ENCODE results near the gene B3GALT2.

The B3GALT2 gene, protein sequence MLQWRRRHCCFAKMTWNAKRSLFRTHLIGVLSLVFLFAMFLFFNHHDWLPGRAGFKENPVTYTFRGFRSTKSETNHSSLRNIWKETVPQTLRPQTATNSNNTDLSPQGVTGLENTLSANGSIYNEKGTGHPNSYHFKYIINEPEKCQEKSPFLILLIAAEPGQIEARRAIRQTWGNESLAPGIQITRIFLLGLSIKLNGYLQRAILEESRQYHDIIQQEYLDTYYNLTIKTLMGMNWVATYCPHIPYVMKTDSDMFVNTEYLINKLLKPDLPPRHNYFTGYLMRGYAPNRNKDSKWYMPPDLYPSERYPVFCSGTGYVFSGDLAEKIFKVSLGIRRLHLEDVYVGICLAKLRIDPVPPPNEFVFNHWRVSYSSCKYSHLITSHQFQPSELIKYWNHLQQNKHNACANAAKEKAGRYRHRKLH

DNA sequence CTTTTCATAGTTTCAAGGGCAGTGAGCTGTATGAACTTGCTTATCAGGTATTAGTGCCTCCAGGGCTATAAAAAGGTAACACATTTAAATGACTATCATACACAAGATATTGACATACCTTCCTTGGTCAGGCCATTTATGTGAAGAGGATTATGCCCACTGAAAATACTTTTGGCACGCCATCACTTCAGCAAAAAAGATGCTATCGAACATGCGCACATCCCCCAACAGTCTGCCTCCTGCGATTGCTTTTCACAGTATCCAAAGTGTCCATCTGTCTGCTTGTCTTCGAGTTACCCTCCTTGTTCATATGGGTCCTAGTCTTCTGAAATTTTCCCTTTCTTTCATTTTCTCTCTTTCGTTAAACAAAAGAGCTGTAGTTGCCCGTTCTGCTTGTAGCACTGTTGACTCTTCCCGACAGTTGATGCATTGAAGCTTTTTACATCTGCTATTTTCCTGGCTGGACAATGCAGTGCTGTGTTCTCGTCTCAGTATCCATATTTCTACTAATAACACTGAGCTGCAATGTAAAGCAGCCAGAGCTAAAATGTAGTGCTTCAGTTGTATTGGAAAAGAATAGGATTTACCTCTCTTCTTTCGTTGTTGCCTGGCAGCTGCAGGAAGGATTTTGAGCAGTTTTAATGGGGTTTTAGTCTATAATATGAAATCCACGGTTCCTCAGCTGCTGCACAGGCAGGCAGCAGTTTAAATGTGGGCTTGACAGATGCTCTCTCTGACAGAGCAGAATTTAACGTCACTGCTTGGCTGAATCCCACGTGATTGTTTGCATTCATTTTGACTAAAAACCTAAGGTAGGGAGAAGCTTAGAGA lies at the start of gene B3GALT2:
TSS of gene B3GALT2 (minus strand) at position 713 of the 831 bp plus-strand sequence. CDS start 5,051 bp downstream, outside the sequence.
- no peak for TF ChIP-seq EP300 (IDR thresholded peaks at IDR 0.05; ENCODE audit: borderline replicate concordance)
- no peak for TF ChIP-seq FOXM1 (IDR thresholded peaks at IDR 0.05; ENCODE audit: borderline replicate concordance, low read depth)
- TF ChIP-seq, protein P1, sequence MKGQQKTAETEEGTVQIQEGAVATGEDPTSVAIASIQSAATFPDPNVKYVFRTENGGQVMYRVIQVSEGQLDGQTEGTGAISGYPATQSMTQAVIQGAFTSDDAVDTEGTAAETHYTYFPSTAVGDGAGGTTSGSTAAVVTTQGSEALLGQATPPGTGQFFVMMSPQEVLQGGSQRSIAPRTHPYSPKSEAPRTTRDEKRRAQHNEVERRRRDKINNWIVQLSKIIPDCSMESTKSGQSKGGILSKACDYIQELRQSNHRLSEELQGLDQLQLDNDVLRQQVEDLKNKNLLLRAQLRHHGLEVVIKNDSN (IDR thresholded peaks at IDR 0.05) = 0 out of 2 replicates have a peak, but pooled peaks have one; percentile 19

DNA sequence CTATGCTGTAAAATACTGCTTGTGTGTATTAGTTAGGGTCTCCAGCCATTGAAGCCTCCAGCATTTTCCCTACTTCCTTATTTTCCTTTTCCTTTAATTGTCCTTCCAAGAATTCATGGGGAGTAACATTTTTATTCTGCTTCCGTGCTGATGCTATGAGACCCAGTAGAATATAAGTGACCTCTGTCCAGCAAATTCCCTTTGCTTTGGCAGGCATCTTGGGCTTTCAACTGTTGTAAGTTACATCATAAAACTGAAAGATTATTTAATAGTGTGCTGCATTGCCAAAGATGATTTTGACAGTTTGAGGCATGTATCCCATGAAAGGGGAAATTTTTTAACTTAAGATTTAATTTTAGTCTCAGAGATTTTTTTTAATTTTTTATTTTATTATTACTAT lies 48.1 kb upstream of the B3GALT2 start:
- no peak for TF ChIP-seq TAF1 (IDR thresholded peaks at IDR 0.05; ENCODE audit: low read depth)
- TF ChIP-seq EP300 (IDR thresholded peaks at IDR 0.05; ENCODE audit: borderline replicate concordance) = no peak
- TF ChIP-seq, protein P2, sequence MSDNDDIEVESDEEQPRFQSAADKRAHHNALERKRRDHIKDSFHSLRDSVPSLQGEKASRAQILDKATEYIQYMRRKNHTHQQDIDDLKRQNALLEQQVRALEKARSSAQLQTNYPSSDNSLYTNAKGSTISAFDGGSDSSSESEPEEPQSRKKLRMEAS (IDR thresholded peaks at IDR 0.05) = no peak
- TF ChIP-seq FOXM1 (IDR thresholded peaks at IDR 0.05; ENCODE audit: borderline replicate concordance, low read depth) = no peak
- no peak for TF ChIP-seq CREB1 (IDR thresholded peaks at IDR 0.05; ENCODE audit: low read depth)
- TF ChIP-seq NFIC (IDR thresholded peaks at IDR 0.05) = no peak
- TF ChIP-seq ZBTB7A (IDR thresholded peaks at IDR 0.05; ENCODE audit: low read depth) = no peak
- no peak for TF ChIP-seq TEAD4 (IDR thresholded peaks at IDR 0.05)
- no peak for TF ChIP-seq CEBPB (IDR thresholded peaks at IDR 0.05)
- no peak for TF ChIP-seq EGR1 (IDR thresholded peaks at IDR 0.05)
- no peak for TF ChIP-seq TCF12 (IDR thresholded peaks at IDR 0.05; ENCODE audit: low read depth)
- no peak for TF ChIP-seq YY1 (IDR thresholded peaks at IDR 0.05; ENCODE audit: low read depth)
- TF ChIP-seq, protein P1 (IDR thresholded peaks at IDR 0.05) = no peak
- no peak for TF ChIP-seq RAD21 (IDR thresholded peaks at IDR 0.05; ENCODE audit: low read depth)
- TF ChIP-seq, protein P3, sequence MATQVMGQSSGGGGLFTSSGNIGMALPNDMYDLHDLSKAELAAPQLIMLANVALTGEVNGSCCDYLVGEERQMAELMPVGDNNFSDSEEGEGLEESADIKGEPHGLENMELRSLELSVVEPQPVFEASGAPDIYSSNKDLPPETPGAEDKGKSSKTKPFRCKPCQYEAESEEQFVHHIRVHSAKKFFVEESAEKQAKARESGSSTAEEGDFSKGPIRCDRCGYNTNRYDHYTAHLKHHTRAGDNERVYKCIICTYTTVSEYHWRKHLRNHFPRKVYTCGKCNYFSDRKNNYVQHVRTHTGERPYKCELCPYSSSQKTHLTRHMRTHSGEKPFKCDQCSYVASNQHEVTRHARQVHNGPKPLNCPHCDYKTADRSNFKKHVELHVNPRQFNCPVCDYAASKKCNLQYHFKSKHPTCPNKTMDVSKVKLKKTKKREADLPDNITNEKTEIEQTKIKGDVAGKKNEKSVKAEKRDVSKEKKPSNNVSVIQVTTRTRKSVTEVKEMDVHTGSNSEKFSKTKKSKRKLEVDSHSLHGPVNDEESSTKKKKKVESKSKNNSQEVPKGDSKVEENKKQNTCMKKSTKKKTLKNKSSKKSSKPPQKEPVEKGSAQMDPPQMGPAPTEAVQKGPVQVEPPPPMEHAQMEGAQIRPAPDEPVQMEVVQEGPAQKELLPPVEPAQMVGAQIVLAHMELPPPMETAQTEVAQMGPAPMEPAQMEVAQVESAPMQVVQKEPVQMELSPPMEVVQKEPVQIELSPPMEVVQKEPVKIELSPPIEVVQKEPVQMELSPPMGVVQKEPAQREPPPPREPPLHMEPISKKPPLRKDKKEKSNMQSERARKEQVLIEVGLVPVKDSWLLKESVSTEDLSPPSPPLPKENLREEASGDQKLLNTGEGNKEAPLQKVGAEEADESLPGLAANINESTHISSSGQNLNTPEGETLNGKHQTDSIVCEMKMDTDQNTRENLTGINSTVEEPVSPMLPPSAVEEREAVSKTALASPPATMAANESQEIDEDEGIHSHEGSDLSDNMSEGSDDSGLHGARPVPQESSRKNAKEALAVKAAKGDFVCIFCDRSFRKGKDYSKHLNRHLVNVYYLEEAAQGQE (IDR thresholded peaks at IDR 0.05; ENCODE audit: low read depth) = no peak

DNA sequence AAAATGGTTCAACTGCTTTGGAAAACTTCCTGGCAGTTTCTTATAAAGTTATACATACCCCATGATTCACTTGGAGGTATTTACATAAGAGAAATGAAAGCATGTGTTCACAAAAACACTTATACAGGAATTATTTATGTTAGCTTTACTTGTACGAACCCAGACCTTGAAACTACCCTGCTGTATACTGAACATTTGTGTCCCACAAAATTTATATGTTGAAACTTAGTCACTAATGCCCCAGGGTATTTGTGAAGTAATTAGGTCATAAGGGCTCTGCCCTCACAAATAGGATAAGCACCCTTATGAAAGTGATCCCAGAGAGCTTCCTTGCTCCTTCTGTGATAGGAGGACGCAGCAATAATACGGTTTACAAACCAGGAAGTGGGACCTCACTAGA lies 42.7 kb upstream of the B3GALT2 start:
- TF ChIP-seq ZBTB7A (IDR thresholded peaks at IDR 0.05; ENCODE audit: low read depth) = no peak
- TF ChIP-seq, protein P3 (IDR thresholded peaks at IDR 0.05; ENCODE audit: low read depth) = no peak
- no peak for TF ChIP-seq TEAD4 (IDR thresholded peaks at IDR 0.05)
- TF ChIP-seq CEBPB (IDR thresholded peaks at IDR 0.05) = no peak
- TF ChIP-seq CREB1 (IDR thresholded peaks at IDR 0.05; ENCODE audit: low read depth) = no peak
- TF ChIP-seq EP300 (IDR thresholded peaks at IDR 0.05; ENCODE audit: borderline replicate concordance) = no peak

DNA sequence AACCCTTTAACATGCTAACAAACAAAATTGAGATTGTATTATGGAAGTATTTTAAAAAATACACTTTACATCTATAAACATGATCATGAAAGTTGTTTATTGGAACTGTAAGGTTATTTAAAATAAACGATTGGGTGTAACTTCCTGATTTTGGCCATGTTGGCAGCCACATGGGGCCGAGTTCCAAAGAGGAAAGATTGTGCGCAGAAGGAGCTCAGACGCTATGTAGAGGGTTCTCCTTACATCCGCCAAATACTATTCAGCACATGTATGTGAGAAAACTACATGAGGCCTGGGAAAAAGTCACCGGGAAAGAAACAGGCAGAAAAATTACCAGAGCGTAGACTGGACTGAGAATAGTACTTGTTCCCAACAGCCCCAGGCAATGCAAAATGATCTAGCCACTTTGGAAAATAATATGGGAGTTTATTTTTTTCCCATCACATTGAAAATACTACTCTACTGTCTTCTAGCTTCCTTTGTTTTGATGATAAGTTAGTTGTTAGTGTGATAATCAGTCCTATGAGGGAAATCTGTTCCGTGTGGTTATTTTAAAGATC lies 35.7 kb upstream of the B3GALT2 start:
- TF ChIP-seq, protein P1 (IDR thresholded peaks at IDR 0.05) = no peak
- no peak for TF ChIP-seq RAD21 (IDR thresholded peaks at IDR 0.05; ENCODE audit: low read depth)
- TF ChIP-seq, protein P2 (IDR thresholded peaks at IDR 0.05) = no peak
- no peak for TF ChIP-seq FOXM1 (IDR thresholded peaks at IDR 0.05; ENCODE audit: borderline replicate concordance, low read depth)
- no peak for TF ChIP-seq EP300 (IDR thresholded peaks at IDR 0.05; ENCODE audit: borderline replicate concordance)
- TF ChIP-seq CEBPB (IDR thresholded peaks at IDR 0.05) = no peak
- no peak for TF ChIP-seq NFIC (IDR thresholded peaks at IDR 0.05)
- TF ChIP-seq YY1 (IDR thresholded peaks at IDR 0.05; ENCODE audit: low read depth) = no peak
- no peak for TF ChIP-seq CREB1 (IDR thresholded peaks at IDR 0.05; ENCODE audit: low read depth)
- TF ChIP-seq EGR1 (IDR thresholded peaks at IDR 0.05) = no peak
- no peak for TF ChIP-seq TCF12 (IDR thresholded peaks at IDR 0.05; ENCODE audit: low read depth)
- TF ChIP-seq TEAD4 (IDR thresholded peaks at IDR 0.05) = no peak
- no peak for TF ChIP-seq ZBTB7A (IDR thresholded peaks at IDR 0.05; ENCODE audit: low read depth)
- TF ChIP-seq TAF1 (IDR thresholded peaks at IDR 0.05; ENCODE audit: low read depth) = no peak
- TF ChIP-seq, protein P3 (IDR thresholded peaks at IDR 0.05; ENCODE audit: low read depth) = no peak

All from Ishikawa (cell line).